GM21737 (cell line): ENCODE measurements around the gene KAZN.

Source experiments
- ATAC-seq: cut with Tn5 transposase; IDR thresholded peaks from one replicate; pipeline ENCODE4 v1.9.1; 2021; ENCODE audit warnings: mild to moderate bottlenecking, moderate library complexity; ENCODE audit not compliant: unreplicated experiment

The KAZN gene

GRCh38 chr1:14844356-14844755, 245.9 kb downstream of the KAZN start:
- ATAC-seq, result no peak

- ATAC-seq, result no peak
These were observed 246.6 kb downstream of the KAZN start for GRCh38 chr1:14844923-14845617.

DNA sequence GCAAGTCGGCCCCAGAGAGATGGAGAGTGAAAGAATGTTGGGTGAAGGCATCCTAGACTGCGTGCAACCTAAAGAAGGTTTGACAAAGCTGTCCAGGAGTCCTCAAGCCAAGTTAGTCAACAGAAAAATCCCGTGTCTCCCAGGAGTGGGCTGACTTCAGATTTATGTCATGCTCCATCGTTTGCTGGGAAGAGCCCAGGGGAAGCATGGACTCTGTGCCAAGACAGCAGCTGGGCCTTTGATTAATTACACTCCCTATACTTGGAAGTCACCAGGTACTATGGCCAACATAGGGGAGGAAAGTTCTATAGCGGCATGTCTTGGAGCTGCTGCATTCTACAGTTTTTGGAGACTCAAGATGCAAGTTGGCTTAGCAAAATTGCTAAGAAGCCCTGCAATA, 247.4 kb downstream of the KAZN start:
- no peak for ATAC-seq

DNA sequence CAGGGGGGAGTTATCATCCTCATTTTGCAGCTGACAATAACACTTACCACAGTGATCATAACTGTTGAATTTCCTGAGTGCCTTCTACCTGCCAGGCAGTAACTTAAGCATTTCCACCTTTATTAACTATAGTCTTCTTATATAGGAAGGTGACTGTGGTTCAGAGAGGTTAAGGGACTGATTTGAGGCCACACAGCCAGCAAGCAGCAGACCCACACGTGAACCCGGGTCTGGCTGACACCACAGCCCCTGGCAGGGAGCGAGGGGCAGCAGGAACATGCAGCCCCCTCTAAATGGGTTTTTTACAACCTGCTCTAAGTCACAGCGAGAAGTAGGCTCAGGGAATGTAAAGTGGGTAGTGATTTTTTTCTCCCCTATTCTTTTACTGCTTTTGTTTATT, 248.2 kb downstream of the KAZN start:
- ATAC-seq, result no peak

DNA sequence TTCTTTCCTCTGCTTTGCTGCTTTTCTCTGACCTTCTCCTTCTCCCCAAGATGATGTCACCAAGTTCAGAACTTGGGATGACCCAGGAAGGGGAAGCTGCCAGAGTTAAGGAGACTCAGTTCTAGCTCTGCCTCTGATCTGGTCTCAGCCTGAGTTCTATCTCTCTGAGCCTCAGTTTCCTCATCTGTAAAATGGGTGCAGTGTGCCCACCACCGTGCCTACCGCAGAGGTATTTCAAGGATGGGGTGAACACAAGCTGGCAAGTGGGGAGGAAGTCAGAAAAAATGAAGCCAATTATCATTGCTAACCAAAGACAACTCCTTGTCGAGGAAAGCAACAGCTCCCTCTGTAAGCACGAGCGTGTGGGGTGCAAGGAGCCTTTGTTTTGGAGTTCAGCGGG, 249.7 kb downstream of the KAZN start:
- no peak for ATAC-seq

DNA sequence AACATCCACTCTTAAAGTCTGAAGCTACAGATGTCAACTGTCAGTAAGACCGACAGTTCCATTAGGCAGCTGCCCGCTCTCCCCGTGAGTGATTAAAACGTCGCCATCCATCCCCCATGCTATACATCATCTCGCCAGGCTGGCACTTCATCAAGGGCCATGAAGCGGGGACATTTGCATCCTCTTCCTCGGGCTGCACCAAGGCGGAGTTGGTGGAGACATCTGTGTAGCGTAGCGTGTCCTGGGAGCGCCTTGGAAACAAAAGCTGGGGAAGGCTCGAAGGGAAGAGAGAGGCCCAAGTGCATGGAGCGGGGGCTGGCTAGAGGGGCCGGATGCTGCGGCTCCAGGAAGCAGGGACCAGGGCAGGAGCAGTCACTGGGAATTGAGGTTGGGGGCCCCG, 250.1 kb downstream of the KAZN start:
- no peak for ATAC-seq

DNA sequence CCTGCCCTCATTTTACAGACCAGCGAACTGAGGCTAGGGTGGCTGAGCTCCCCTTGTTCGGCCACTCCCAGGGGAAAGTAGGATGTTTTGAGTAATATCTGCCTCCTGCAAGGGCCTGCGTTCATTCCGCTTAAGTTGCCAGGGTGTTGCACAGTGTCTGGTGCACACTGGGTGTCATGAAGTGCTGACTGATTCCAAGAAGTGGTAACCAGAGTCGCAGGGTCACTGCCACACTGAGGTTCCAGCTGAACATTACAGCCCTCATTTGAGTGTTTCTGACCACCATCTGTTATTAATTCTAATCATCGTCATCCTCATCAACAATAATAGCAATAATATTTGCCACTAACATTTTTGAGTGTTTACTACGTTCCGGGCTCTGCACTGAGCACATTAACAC, 250.6 kb downstream of the KAZN start:
- ATAC-seq, result no peak

DNA sequence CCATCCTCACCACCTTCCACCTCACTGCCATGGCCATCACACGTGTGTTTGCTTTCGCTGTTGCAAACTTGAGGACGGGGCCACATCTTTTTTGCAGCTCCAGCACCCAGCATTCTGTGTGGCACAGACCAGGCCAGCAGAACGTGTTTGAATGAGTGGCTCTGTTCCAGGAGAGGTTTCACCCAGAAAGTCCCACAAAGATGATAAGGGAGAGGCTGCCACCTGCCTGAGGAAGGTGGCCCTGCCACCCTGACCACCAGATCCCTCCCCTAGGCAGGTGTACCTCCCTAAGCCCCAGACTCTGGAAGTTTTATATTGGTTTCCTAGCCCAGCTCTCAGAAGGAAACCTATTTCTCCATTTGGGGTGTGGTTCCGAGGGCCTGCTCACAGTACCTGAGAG, 252.1 kb downstream of the KAZN start:
- ATAC-seq, result no peak

GRCh38 chr1:14851760-14852159, 253.3 kb downstream of the KAZN start:
- ATAC-seq, result no peak

DNA sequence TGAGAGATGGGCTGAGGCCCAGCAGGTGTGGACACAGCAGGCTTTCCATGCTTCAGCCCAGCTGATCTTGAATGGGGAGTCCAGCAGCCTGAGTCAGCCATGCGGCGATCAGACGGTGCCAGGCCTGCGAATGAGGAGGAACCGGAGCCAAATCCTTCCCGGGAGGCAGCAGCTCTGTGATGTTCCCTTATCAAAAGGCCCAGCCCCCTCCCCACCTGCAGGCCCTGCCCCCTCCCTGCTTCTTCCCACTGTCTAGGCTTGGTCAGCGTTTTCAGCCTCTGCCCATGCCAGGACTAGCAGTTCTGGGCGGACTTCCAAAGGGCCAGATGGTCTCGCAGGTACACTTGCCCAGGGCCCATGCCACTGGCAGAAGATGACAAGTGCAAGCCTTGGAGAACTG, 253.8 kb downstream of the KAZN start:
- ATAC-seq, result no peak

DNA sequence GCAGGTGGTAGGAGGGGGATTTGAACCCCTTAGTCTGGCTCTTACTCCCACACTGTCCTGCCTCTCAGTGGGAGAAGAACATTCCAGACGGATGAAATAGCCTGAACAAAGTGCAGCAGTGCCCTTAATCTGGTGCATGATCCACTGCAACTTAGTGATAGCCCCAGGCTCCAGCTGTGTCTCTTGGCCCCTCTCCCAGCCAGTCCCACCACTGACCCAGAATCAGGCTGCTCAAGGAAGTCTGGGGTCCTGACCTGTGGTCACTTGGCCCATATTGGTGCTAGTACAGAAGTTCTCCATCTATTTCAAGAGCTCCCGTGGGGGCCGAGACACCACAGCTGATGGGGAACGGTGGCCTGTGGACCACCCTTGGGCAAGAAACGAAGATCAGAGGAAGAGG, 255.0 kb downstream of the KAZN start:
- ATAC-seq, result no peak

DNA sequence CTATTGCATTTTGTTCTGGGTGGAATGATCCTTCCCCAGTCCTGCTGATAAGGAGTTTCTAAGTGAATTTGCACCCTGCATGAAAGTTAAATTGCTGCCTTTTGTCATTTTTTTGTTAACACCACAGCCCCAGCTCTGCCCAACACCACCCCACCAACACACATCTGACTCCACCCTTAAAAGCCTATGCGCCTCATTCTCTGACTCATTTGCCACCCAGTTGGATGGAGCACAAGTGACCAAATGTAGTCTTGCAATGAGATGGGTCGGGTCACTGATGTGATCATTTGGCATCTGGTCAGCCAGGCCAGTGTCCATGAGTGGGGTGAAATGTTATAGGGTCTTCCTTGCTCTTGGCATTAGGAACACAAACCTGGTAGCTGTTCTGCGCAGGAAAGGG, 256.8 kb downstream of the KAZN start:
- no peak for ATAC-seq

DNA sequence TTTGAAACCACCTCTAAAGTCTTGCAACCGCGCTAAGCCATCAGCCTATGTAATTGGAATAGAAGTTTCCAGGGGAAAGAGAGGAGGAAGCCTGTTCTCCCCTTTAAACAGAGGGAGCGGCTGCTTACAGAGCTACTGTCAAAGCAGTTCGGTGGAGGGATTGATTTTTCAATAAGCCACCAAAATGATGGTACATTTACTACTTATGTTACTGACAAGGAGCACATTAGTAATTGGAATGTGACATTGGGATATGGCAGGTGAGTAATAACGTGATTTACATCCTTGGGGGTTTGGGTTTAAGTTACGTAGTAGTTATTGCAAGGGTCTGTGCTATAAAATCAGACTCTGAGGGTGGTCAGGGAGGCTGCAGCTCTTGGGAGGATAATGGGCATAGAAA, 257.3 kb downstream of the KAZN start:
- ATAC-seq, result no peak

- no peak for ATAC-seq
These were observed 259.1 kb downstream of the KAZN start for GRCh38 chr1:14857436-14858195.

DNA sequence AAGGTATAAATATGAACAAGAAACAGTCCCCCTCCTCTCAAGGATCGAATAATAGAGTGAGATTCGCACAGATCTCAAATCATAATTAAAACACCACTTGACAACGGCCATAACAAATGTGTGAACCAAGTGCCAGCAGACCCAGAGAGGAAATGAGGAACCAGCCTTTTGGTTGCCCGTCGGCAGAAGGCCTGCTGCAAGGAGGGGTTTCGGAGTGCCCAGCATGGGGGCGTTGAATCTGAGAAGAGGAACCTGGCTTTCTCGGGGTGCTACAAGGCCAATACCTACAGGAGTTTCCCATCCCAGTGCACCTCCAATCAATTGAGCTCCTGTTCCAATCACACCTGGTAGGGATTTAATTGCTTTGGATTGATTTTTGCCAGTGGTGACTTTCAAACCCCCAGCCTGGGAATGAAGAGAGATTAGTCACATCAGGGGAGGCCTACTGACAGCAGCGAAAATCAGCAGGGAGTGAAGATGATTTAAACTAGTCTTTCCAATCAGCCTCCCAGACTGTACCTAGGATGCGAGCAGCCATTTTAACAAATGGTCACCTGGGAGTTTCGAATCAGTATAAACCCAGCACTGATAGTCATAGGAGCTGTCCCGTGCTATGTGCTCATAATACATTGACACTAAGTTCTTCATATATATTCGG, 263.8 kb downstream of the KAZN start:
- ATAC-seq, result no peak

DNA sequence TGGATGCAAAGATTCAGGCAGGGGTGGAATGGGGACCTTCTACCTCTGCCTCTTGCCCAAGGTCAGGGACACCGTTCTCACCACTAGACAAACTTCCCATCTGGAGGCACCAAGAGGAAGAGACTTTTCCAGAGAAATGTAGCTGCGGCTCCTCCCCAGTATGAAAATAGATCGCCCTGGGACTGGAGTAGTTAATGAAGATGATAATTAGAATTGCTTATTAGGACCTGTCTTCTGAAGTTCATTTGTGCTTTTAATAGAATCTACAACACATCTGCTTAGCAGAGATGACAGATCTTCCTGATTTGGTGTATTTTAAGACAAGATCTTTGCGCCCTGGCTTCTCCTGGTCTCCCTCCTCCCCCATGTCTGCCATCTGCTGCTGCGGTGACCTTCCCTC, 266.6 kb downstream of the KAZN start:
- no peak for ATAC-seq

GRCh38 chr1:14866911-14867612, 268.6 kb downstream of the KAZN start:
- ATAC-seq, result no peak

DNA sequence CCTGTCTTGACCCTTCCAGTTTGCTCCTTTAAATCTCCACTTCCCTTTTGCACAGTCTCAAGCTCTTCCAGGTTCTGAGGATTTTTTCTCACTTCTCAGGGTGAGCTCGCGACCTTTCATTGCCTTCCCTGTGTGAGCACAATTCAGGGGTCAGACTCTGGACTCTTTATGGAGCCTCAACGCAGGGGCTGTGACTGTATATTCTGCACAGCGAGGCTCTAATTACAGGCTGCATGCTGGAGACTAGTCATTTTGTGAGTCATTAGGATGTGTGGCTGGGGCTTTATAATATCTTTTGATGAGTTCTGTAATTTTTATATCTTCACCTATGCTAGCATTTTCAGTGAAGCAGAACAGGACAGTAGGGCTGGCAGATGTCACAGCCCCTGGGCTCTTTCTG, 270.7 kb downstream of the KAZN start:
- ATAC-seq, result no peak

GRCh38 chr1:14871218-14871970, 272.9 kb downstream of the KAZN start:
- ATAC-seq, result no peak

GRCh38 chr1:14872762-14873161, 274.3 kb downstream of the KAZN start:
- no peak for ATAC-seq

DNA sequence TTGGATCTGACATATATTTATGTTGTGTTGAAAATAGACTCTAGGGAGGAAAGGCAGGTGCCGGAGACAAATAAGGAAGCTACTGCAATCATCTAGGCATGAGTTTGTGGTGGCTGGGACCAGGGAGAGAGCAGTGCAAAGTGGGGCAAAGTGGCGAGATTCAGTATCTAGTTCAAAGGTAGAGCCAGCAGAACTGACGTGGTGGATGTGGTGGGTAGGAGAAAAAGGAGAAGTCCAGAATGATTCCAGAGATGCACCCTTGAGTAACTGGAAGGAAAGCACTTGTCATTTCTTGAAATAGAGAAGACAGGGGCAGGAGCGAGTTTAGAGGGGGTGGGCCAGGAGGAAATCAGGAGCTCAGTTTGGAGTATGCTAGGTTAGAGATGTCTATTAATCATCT, 275.2 kb downstream of the KAZN start:
- no peak for ATAC-seq
